Uterus (tissue), 4 donors: ENCODE measurements around the gene WARS2. TPM values are rescaled to one million over a fixed set of nuclear protein-coding genes. Genes with fewer than 3 reads are reported as not detected.
A peak's percentile ranks its signal among the peaks of the same experiment; 100 is the strongest.

Source experiments
- DNase-seq, 2 donors: peaks; one replicate each; pipeline ENCODE4 v3.0.0-alpha.2; 2019 to 2020
- H3K27ac ChIP-seq, 2 donors: fragments of 200-600 bp; sonication (generic); 1 replicate in 1 of 2; 2 replicates in 1 of 2; pipeline ENCODE4 v1.5.1; 2016 to 2018
- H3K27me3 ChIP-seq, 2 donors: fragments of 200-600 bp; sonication (generic); one replicate each; pipeline ENCODE4 v1.5.1; 2018 to 2019; ENCODE audit warnings: control low read depth in 1 of 2
- H3K36me3 ChIP-seq, 2 donors: fragments of 200-600 bp; sonication (generic); one replicate each; pipeline ENCODE4 v1.5.1; 2019; ENCODE audit warnings: control low read depth in 1 of 2
- H3K4me1 ChIP-seq, 2 donors: fragments of 200-600 bp; sonication (generic); one replicate each; pipeline ENCODE4 v1.5.1; 2018 to 2019; ENCODE audit warnings: control low read depth in 1 of 2
- H3K4me3 ChIP-seq, 2 donors: fragments of 200-600 bp; sonication (generic); 1 replicate in 1 of 2; 2 replicates in 1 of 2; pipeline ENCODE4 v1.5.1; 2018 to 2019; ENCODE audit warnings: mild to moderate bottlenecking in 1 of 2
- H3K9me3 ChIP-seq, 2 donors: fragments of 200-600 bp; sonication (generic); one replicate each; pipeline ENCODE4 v1.5.1; 2019; ENCODE audit warnings: control low read depth in 1 of 2
- POLR2A ChIP-seq, 2 donors: fragments of 450-650 bp; IDR thresholded peaks; one replicate each; pipeline ENCODE4 v1.6.1; 2016; ENCODE audit warnings: antibody characterized with exemption in 2 of 2, mild to moderate bottlenecking in 1 of 2, moderate library complexity in 1 of 2
- intact Hi-C: fragments of 100-400 bp; cut with DNase I; formaldehyde crosslinking; loops from one replicate; pipeline ENCODE4 v1.15.1; 2023; ENCODE audit warnings: low total_unique reads
- total RNA-seq, 4 donors: library from RNA; depleted of rRNA in 3 of 4; stranded (reverse); fragments of >200 nt in 3 of 4; gene quantifications; one replicate each; pipeline versions ENCODE4 v1.1.0 to v1.2.4, GENCODE V29; 2014 to 2023
- TF ChIP-seq, protein P1 (sequence below), 4 experiments: fragments of 200-600 bp in 2 of 4; fragments of 450-650 bp in 2 of 4; sonication (generic) in 2 of 4; IDR thresholded peaks; one replicate each; pipeline ENCODE4 v1.5.1; 2016 to 2019; ENCODE audit warnings: antibody characterized with exemption in 4 of 4, mild to moderate bottlenecking in 2 of 4, moderate library complexity in 1 of 4
- donor health status: DM: yes; HTN: yes; CAD: no.

The WARS2 gene
- 10 to 100 TPM; 13.5 to 22.6 (median 18.5) TPM for total RNA-seq

DNA sequence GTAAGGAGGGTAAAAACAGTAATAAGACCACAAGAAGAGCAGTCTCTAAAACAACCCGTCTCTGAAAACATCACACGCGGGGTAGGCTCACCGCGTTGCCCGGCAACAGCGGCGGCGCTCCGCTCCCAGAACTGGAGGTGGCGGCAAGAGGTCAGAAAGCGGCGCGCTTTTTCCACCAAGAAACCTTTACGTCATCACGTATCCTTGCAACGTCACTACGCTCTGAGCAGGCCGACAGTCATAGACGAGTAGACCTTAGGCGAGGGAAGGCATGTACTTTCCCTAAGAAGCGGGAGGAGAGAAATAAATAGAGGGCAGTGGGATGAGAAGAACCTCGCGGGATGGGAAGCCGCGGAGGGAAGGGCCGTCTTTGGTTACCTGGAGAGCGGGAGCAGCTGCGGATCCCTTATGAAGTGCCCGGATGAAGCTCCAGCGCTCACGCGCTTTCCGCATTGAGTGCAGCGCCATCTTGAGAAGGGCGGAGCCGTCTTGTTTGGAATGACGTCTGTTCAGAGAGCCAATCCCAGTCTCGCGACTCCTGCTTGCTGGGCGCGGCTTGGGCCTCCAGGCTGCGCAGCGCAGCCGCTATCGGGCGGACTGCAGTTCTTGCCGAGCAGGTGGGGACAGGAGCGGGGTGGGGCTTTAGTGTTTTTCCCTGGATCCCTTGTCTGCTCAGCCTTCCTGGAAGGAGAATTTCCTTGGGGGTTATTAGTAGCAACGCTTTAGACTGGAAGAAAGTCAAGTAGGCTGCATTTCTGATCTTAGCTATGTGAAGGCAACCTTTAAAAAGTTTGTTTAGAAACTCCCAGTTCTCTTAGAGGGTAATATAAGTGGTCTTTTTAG is at the start of gene WARS2:
Gene WARS2, minus strand, starts transcription at position 477 of the 843 bp plus-strand sequence. Its CDS starts 9 bp downstream, at position 468.
- H3K4me3 ChIP-seq = peak within 1 kb of the TSS; percentile 67 to 78
- intact Hi-C loops = no loop called here
- H3K4me1 ChIP-seq = peaks cover 0 to 8% of the 10 kb centered on the region in 2 donors
- no peaks in the 10 kb centered on the region for H3K36me3 ChIP-seq
- peak within 1 kb of the TSS; percentile 99 for H3K27ac ChIP-seq
- no peaks in the 10 kb centered on the region for H3K27me3 ChIP-seq
- H3K9me3 ChIP-seq = no peaks in the 10 kb centered on the region
- DNase-seq = peak; percentile 94 to 97
- TF ChIP-seq POLR2A (IDR thresholded peaks at IDR 0.05) = peak; percentile 54 to 73
- TF ChIP-seq, protein P1, sequence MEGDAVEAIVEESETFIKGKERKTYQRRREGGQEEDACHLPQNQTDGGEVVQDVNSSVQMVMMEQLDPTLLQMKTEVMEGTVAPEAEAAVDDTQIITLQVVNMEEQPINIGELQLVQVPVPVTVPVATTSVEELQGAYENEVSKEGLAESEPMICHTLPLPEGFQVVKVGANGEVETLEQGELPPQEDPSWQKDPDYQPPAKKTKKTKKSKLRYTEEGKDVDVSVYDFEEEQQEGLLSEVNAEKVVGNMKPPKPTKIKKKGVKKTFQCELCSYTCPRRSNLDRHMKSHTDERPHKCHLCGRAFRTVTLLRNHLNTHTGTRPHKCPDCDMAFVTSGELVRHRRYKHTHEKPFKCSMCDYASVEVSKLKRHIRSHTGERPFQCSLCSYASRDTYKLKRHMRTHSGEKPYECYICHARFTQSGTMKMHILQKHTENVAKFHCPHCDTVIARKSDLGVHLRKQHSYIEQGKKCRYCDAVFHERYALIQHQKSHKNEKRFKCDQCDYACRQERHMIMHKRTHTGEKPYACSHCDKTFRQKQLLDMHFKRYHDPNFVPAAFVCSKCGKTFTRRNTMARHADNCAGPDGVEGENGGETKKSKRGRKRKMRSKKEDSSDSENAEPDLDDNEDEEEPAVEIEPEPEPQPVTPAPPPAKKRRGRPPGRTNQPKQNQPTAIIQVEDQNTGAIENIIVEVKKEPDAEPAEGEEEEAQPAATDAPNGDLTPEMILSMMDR (IDR thresholded peaks at IDR 0.05) = peak in 1 of 4 experiments; percentile 12

DNA sequence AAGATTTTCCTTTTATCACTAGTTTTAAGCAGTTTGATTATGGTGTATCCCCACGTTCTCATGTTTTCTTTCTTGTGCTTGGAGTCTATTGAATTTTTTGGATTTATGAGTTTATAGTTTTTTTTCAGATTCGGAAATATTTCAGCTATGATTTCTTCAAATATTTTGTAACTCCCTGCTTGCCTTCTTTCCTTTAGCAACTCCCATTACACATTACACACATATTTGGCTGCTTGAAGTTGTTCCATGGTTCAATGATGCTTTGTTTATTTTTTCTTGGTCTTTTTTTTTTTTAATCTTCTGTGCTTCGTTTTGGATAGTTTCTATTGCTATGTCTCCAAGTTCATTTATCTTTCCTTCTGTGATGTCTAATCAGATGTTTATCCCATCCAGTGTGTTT is 48.5 kb upstream of the WARS2 start:
- H3K4me1 ChIP-seq = no peaks in the 10 kb centered on the region
- no peaks in the 10 kb centered on the region for H3K27me3 ChIP-seq
- intact Hi-C loops = no loop called here
- H3K27ac ChIP-seq = no peak overlapping the region
- no peaks in the 10 kb centered on the region for H3K9me3 ChIP-seq
- H3K4me3 ChIP-seq = no peak overlapping the region
- no peak for DNase-seq
- no peaks in the 10 kb centered on the region for H3K36me3 ChIP-seq
- no peak for TF ChIP-seq POLR2A (IDR thresholded peaks at IDR 0.05)
- TF ChIP-seq, protein P1 (IDR thresholded peaks at IDR 0.05) = no peak

DNA sequence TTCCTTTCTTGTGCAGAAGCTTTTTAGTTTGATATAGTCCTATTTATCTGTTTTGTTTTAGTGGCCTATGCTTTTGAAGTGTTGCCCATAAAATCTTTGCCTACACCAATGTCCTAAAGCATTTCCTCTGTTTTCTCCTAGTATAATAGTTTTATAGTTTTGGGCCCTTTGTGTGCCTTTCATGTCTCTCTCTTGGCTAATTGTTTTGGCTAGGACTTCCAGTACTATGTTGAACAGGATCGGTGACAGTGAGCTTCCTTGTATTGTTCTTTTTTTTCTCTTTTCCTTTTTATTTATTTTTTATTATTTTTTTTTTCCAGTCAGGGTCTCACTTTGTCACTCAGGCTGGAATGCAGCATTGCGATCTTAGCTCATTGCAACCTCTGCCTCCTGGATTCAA is 47.0 kb upstream of the WARS2 start:
- H3K27me3 ChIP-seq = no peaks in the 10 kb centered on the region
- H3K36me3 ChIP-seq = no peaks in the 10 kb centered on the region
- intact Hi-C loops = no loop called here
- DNase-seq = no peak
- no peak overlapping the region for H3K4me3 ChIP-seq
- no peak overlapping the region for H3K27ac ChIP-seq
- H3K9me3 ChIP-seq = no peaks in the 10 kb centered on the region
- H3K4me1 ChIP-seq = no peaks in the 10 kb centered on the region
- TF ChIP-seq, protein P1 (IDR thresholded peaks at IDR 0.05) = no peak
- TF ChIP-seq POLR2A (IDR thresholded peaks at IDR 0.05) = no peak

DNA sequence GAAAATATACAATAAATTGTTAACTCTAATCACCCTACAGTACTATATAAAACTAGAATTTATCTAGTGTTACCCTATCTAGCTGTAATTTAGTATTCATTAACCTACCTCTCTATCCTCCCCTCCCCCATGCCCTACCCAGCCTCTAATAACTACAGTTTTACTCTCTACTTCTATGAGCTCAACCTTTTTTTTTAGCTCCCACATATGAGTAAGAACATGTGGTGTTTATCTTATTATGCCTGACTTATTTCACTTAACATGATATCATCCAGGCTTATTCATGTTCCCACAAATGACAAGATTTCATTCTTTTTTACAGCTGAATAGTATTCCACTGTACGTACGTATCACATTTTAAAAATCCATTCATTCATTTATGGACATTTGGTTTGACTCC is 46.0 kb upstream of the WARS2 start:
- no peak overlapping the region for H3K27ac ChIP-seq
- H3K4me1 ChIP-seq = no peaks in the 10 kb centered on the region
- no peaks in the 10 kb centered on the region for H3K36me3 ChIP-seq
- no peaks in the 10 kb centered on the region for H3K9me3 ChIP-seq
- no peak for DNase-seq
- H3K4me3 ChIP-seq = no peak overlapping the region
- TF ChIP-seq, protein P1 (IDR thresholded peaks at IDR 0.05) = no peak
- TF ChIP-seq POLR2A (IDR thresholded peaks at IDR 0.05) = no peak
- intact Hi-C loops = no loop called here
- no peaks in the 10 kb centered on the region for H3K27me3 ChIP-seq

DNA sequence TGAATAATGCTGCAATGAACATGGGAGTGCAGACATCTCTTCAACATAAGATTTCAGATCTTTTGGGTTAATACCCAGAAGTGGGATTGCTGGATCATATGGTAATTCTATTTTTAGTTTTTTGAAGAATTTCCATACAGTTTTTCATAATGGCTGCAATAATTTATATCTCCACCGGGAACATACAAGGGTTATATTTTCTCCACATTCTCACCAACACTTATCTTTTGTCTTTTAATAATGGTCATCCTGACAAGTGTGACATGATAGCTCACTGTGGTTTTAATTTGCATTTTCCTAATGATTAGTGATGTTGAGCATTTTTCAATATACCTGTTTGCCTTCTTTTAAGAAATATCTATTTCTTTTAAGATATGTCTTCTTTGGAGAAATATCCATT is 44.5 kb upstream of the WARS2 start:
- Histone ChIP-seq H3K27me3 (no peaks in the 10 kb centered on the region), H3K36me3 (no peaks in the 10 kb centered on the region), H3K27ac (no peak overlapping the region), H3K4me3 (no peak overlapping the region), H3K4me1 (no peaks in the 10 kb centered on the region), H3K9me3 (no peaks in the 10 kb centered on the region)
- DNase-seq = no peak
- intact Hi-C loops = no loop called here
- no peak for TF ChIP-seq POLR2A (IDR thresholded peaks at IDR 0.05)
- TF ChIP-seq, protein P1 (IDR thresholded peaks at IDR 0.05) = no peak
